ENCODE results near the gene SIGLEC5.

DNA sequence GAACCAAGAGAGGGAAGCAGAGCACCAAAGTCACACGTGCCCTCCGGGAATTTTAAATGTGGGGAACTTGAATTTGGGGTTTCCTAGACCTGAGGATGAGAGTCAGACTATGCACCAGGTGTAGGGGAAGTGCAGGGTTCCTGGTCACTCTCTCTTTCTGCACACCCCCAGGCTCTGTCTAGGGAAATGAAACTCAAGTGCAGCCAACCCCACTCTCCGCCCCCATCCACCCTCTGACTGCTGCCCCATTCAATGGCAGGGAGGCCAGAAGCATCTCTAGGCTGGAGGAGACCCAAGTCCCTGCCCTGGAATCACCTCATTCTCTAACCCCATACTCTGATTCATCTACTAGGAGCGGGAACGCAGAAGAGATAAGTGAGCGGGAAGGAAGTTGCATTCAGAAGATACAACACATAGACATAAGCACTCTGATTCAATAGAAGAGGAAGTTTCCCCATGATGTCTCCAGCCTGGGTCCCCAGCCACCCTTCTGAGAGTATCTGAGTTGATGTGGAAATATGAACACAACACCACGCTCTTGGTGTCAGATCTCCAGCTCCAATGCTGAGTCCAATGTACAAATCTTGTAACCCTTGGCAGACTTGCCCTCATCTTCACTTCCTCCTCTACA is 21.1 kb upstream of the SIGLEC5 start:
- no peak for TF ChIP-seq POLR2A (IDR thresholded peaks at IDR 0.05)
- TF ChIP-seq, protein P1, sequence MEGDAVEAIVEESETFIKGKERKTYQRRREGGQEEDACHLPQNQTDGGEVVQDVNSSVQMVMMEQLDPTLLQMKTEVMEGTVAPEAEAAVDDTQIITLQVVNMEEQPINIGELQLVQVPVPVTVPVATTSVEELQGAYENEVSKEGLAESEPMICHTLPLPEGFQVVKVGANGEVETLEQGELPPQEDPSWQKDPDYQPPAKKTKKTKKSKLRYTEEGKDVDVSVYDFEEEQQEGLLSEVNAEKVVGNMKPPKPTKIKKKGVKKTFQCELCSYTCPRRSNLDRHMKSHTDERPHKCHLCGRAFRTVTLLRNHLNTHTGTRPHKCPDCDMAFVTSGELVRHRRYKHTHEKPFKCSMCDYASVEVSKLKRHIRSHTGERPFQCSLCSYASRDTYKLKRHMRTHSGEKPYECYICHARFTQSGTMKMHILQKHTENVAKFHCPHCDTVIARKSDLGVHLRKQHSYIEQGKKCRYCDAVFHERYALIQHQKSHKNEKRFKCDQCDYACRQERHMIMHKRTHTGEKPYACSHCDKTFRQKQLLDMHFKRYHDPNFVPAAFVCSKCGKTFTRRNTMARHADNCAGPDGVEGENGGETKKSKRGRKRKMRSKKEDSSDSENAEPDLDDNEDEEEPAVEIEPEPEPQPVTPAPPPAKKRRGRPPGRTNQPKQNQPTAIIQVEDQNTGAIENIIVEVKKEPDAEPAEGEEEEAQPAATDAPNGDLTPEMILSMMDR (IDR thresholded peaks at IDR 0.05), result no peak

Data from lower leg skin (tissue), 3 donors.